ENCODE measurements around the gene NOS3. TPM values are rescaled to one million over a fixed set of nuclear protein-coding genes. Genes with fewer than 3 reads are reported as not detected.

The NOS3 gene
- total and polyA plus RNA-seq, 9 of the 15 experiments (the other 6 are each of a cell fraction or from before 2014, with no cell fraction given) = 1.1 to 121 (median 23.6) TPM

DNA sequence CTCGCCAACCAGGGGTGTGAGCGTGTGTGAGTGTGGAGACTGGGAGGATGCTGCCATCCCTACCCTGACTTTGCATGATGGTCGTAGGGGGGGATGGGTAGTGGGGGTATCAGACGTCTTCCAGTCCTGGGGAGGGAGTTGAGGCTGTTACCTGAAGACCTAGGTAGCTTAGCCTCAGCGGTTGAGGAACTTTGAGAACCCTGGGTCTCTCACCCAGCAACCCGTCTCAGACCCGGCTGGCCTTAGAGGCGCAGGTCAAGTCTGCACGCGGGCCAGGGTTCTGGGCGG lies 71.2 kb downstream of the NOS3 start (continued):
- TF ChIP-seq, protein P1, sequence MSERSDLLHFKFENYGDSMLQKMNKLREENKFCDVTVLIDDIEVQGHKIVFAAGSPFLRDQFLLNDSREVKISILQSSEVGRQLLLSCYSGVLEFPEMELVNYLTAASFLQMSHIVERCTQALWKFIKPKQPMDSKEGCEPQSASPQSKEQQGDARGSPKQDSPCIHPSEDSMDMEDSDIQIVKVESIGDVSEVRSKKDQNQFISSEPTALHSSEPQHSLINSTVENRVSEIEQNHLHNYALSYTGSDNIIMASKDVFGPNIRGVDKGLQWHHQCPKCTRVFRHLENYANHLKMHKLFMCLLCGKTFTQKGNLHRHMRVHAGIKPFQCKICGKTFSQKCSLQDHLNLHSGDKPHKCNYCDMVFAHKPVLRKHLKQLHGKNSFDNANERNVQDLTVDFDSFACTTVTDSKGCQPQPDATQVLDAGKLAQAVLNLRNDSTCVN (CRISPR knock-in tag; IDR thresholded peaks at IDR 0.05) = no peak
- no peak for TF ChIP-seq ZBTB40 (IDR thresholded peaks at IDR 0.05)
- 0 out of 2 replicates have a peak, but pooled peaks have one; percentile 8 for TF ChIP-seq ZBTB40 (CRISPR knock-in tag; IDR thresholded peaks at IDR 0.05)
- TF ChIP-seq MAFG (tag; conservative IDR thresholded peaks at IDR 0.05) = no peak
- no peak for TF ChIP-seq ZNF445 (CRISPR knock-in tag; IDR thresholded peaks at IDR 0.05; ENCODE audit: low read depth)
- TF ChIP-seq CBX2 (IDR thresholded peaks at IDR 0.05; ENCODE audit: insufficient read depth, low read length, poor library complexity, severe bottlenecking) = no peak
- TF ChIP-seq, protein P2, sequence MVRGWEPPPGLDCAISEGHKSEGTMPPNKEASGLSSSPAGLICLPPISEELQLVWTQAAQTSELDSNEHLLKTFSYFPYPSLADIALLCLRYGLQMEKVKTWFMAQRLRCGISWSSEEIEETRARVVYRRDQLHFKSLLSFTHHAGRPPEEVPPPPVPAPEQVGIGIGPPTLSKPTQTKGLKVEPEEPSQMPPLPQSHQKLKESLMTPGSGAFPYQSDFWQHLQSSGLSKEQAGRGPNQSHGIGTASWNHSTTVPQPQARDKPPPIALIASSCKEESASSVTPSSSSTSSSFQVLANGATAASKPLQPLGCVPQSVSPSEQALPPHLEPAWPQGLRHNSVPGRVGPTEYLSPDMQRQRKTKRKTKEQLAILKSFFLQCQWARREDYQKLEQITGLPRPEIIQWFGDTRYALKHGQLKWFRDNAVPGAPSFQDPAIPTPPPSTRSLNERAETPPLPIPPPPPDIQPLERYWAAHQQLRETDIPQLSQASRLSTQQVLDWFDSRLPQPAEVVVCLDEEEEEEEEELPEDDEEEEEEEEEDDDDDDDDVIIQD (CRISPR knock-in tag; IDR thresholded peaks at IDR 0.05) = no peak
- no peak for TF ChIP-seq ZNF174 (CRISPR knock-in tag; IDR thresholded peaks at IDR 0.05)
- TF ChIP-seq E2F5 (CRISPR knock-in tag; IDR thresholded peaks at IDR 0.05) = no peak
- TF ChIP-seq ELF1 (tag; IDR thresholded peaks at IDR 0.05) = no peak
- no peak for TF ChIP-seq NR2F6 (CRISPR knock-in tag; IDR thresholded peaks at IDR 0.05)
- TF ChIP-seq, protein P3, sequence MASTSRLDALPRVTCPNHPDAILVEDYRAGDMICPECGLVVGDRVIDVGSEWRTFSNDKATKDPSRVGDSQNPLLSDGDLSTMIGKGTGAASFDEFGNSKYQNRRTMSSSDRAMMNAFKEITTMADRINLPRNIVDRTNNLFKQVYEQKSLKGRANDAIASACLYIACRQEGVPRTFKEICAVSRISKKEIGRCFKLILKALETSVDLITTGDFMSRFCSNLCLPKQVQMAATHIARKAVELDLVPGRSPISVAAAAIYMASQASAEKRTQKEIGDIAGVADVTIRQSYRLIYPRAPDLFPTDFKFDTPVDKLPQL (IDR thresholded peaks at IDR 0.05; ENCODE audit: extremely low read depth, insufficient read length) = no peak
- TF ChIP-seq KDM1A (IDR thresholded peaks at IDR 0.05) = no peak
- TF ChIP-seq GATAD2A (IDR thresholded peaks at IDR 0.05) = no peak
- TF ChIP-seq RBM22 (IDR thresholded peaks at IDR 0.05; ENCODE audit: low read depth, low read length, poor library complexity, severe bottlenecking) = no peak
- no peak for TF ChIP-seq MYNN (IDR thresholded peaks at IDR 0.05)
- no peak for TF ChIP-seq MYNN (CRISPR knock-in tag; IDR thresholded peaks at IDR 0.05)

Measured in K562 (cell line).